Left ventricle myocardium inferior (tissue), 1 donor: ENCODE data around the gene PALLD. TPM values are rescaled to one million over a fixed set of nuclear protein-coding genes. Genes with fewer than 3 reads are reported as not detected.

Experiments
- DNase-seq: peaks from one replicate; pipeline ENCODE4 v3.0.0-alpha.2; 2020
- H3K27ac ChIP-seq: fragments of 200-600 bp; replicated peaks from 2 replicates; pipeline ENCODE4 v1.8.0; 2021
- H3K27me3 ChIP-seq: fragments of 200-600 bp; 2 replicates; pipeline ENCODE4 v1.8.0; 2021; ENCODE audit warnings: low read depth
- H3K36me3 ChIP-seq: fragments of 200-600 bp; 2 replicates; pipeline ENCODE4 v1.8.0; 2021
- H3K4me1 ChIP-seq: fragments of 200-600 bp; 2 replicates; pipeline ENCODE4 v1.8.0; 2021
- H3K4me3 ChIP-seq: fragments of 200-600 bp; 2 replicates; pipeline ENCODE4 v1.8.0; 2021; ENCODE audit warnings: mild to moderate bottlenecking, moderate library complexity
- H3K9me3 ChIP-seq: fragments of 200-600 bp; replicated peaks from 2 replicates; pipeline ENCODE4 v1.8.0; 2021
- intact Hi-C: fragments of 100-400 bp; cut with micrococcal nuclease; formaldehyde crosslinking; loops from one replicate; pipeline ENCODE4 v1.11.0; 2022
- total RNA-seq: library from RNA; stranded (reverse); fragmentation: NEBNext Ultra II Directional; extraction: Animal tissue kit (Norgen Biotek cat#: 25700); gene quantifications from one replicate; pipeline ENCODE4 v1.2.1, GENCODE V29; 2021
- TF ChIP-seq, protein P1 (sequence below): fragments of 200-600 bp; IDR thresholded peaks from 2 replicates; pipeline ENCODE4 v1.8.0; 2021; ENCODE audit warnings: antibody characterized with exemption, mild to moderate bottlenecking, borderline replicate concordance
- donor health status: DM: no; HTN: yes; CAD: no; lungs with severe emphysema.

The PALLD gene
- total RNA-seq, 1 donor from 2014 or later = 871 TPM

DNA sequence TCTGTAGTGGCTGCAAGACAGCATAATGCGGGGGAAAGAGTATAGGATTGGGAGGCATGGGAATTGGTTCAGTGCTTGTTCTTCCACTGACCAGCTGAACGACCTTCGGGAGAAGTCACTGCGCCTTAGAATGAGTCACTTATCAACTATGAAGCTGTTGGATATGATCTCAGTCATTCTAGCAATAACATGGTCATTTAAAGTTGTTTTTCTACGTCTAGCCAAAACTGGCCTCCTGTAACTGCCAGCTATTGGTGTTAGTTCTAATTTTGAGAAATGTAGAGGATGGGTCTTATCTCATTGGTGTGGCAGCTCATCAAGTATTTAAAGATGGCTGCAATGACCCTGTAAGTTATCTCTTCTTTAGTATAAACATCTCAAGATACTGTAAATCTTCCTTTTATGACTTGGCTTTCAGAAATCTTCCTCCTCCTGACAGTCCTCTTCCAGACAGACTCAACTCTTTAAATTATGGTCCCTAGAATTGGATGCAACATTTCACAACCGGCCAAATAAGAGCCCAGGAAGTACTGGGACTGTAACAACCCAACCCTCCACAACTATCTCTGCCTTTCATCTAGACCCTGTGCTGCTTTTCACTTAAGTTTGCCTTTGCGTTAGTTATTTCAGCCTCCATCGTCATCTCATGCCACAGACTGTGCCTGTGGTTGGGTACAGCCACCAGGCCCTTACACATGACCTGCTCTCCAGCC lies 269.9 kb downstream of the PALLD start:
- Histone ChIP-seq H3K27ac (peak overlapping the region; percentile 81), H3K27me3 (no peaks in the 10 kb centered on the region), H3K9me3 (no peaks in the 10 kb centered on the region), H3K4me3 (no peak overlapping the region), H3K4me1 (peaks cover 65% of the 10 kb centered on the region), H3K36me3 (no peaks in the 10 kb centered on the region)
- TF ChIP-seq, protein P1, sequence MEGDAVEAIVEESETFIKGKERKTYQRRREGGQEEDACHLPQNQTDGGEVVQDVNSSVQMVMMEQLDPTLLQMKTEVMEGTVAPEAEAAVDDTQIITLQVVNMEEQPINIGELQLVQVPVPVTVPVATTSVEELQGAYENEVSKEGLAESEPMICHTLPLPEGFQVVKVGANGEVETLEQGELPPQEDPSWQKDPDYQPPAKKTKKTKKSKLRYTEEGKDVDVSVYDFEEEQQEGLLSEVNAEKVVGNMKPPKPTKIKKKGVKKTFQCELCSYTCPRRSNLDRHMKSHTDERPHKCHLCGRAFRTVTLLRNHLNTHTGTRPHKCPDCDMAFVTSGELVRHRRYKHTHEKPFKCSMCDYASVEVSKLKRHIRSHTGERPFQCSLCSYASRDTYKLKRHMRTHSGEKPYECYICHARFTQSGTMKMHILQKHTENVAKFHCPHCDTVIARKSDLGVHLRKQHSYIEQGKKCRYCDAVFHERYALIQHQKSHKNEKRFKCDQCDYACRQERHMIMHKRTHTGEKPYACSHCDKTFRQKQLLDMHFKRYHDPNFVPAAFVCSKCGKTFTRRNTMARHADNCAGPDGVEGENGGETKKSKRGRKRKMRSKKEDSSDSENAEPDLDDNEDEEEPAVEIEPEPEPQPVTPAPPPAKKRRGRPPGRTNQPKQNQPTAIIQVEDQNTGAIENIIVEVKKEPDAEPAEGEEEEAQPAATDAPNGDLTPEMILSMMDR = no peak
- no peak for DNase-seq
- intact Hi-C loops = no loop called here

GRCh38 chr4:168769416-168769815 lies 272.6 kb downstream of the PALLD start:
- H3K36me3 ChIP-seq = no peaks in the 10 kb centered on the region
- TF ChIP-seq, protein P1 = no peak
- no peaks in the 10 kb centered on the region for H3K27me3 ChIP-seq
- peak overlapping the region; percentile 50 for H3K27ac ChIP-seq
- no peak overlapping the region for H3K4me3 ChIP-seq
- H3K4me1 ChIP-seq = peaks cover 90% of the 10 kb centered on the region
- DNase-seq = no peak
- intact Hi-C loops = no loop called here
- no peaks in the 10 kb centered on the region for H3K9me3 ChIP-seq

DNA sequence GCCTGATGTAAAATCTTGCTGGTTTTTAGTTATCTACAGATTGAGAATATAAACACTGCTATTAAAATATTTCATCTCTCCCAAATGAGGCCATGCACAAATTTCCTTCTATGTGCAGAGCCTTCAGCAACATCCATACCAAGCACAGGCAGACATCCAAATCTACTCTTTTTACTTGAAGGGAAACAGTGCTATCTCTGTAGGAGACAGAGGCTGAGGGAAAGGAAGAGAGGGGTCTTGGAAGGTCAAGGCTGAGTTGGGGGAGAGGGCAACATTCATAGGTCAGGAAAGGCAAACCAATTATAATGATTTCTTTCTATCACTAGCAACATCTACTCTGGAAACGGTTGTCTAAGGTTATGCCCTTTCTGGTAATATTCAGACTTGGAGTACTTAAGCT lies 273.0 kb downstream of the PALLD start:
- intact Hi-C loops = no loop called here
- Histone ChIP-seq H3K4me3 (no peak overlapping the region), H3K27me3 (no peaks in the 10 kb centered on the region), H3K4me1 (peaks cover 88% of the 10 kb centered on the region), H3K36me3 (no peaks in the 10 kb centered on the region), H3K27ac (peak overlapping the region; percentile 50), H3K9me3 (no peaks in the 10 kb centered on the region)
- no peak for DNase-seq
- TF ChIP-seq, protein P1 = no peak

DNA sequence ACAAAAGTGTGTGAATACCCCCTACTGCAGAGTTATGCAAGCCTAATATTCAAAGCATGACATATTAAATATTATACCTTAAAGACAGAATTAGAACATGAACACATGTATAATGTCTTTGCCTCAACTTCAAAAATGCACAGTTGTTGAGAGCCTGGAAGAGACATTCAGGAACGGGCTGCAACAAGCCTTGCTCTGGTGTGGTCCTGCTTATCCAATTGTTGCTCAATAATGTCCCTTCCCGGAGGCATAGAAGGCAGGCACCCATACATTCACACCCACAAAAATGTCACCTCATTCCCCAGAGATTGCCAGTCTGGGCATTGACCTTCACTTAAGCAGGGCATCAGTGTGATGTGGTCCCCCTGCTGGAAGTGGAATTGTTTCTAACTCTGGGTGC lies 274.4 kb downstream of the PALLD start:
- no peak for DNase-seq
- intact Hi-C loops = no loop called here
- Histone ChIP-seq H3K27me3 (no peaks in the 10 kb centered on the region), H3K4me1 (peaks cover 74% of the 10 kb centered on the region), H3K4me3 (no peak overlapping the region), H3K9me3 (peaks cover 9% of the 10 kb centered on the region), H3K36me3 (peaks cover 8% of the 10 kb centered on the region), H3K27ac (peak overlapping the region; percentile 23)
- TF ChIP-seq, protein P1 = no peak

DNA sequence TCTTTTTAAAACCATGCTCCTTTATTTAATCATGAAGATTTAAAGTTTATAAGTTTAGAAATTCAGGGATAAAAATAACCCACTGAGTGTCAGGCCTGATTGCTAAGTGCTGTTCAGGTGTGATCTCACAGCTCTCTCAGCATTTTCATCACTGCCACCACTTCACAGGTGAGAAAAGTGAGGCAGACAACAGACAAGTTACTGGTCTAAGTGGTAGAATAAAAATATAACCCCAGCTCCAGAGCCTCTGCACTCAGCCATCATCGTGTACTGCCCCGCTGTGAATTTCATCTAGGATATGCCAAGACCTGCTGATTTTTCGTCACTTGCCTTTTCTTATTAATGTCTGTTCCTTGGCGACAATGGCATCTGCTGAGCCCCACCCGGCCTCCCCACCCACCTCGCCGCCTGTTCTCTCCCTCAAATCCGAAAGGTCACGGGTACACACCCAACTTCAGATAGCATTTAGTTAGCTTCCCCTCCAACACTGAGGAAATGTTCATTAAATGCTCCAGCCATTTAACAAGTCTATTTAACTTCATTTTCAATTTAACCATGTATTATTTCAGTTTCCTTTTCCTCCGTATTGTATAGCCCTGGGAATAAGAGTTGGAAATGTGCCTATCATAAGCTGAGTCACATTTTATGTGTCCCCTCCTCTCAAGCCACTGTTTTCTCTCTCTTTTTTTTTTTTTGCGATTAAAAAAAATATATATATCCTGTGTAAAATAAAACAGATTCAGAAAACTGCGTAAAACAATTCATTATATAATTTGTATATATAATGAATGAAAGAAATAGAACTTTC lies 276.7 kb downstream of the PALLD start:
- intact Hi-C loops = no loop called here
- peak overlapping the region; percentile 18 for H3K4me3 ChIP-seq
- H3K9me3 ChIP-seq = peaks cover 18% of the 10 kb centered on the region
- TF ChIP-seq, protein P1 = no peak
- H3K36me3 ChIP-seq = peaks cover 11% of the 10 kb centered on the region
- H3K4me1 ChIP-seq = peaks cover 67% of the 10 kb centered on the region
- no peaks in the 10 kb centered on the region for H3K27me3 ChIP-seq
- H3K27ac ChIP-seq = peak overlapping the region; percentile 72
- DNase-seq = peak; percentile 28
